H9 (cell line): ENCODE data around the gene PRR16. TPM values are rescaled to one million over a fixed set of nuclear protein-coding genes. Genes with fewer than 3 reads are reported as not detected.

ENCODE experiments used
- DNase-seq: peaks from one replicate; pipeline ENCODE4 v3.0.0-alpha.2; 2017
- H2AFZ ChIP-seq: one replicate; pipeline ENCODE4 v1.6.1; 2013; ENCODE audit warnings: mild to moderate bottlenecking, low read length, control low read depth, moderate library complexity
- H2AK5ac ChIP-seq: 2 replicates; pipeline ENCODE4 v1.6.1; 2013; ENCODE audit warnings: low read length, control low read depth, mixed read lengths; ENCODE audit not compliant: insufficient read length
- H2BK120ac ChIP-seq: one replicate; pipeline ENCODE4 v1.6.1; 2013; ENCODE audit warnings: low read depth, mild to moderate bottlenecking, low read length, control low read depth, inconsistent platforms; ENCODE audit not compliant: poor library complexity, severe bottlenecking
- H2BK12ac ChIP-seq: 2 replicates; pipeline ENCODE4 v1.6.1; 2013; ENCODE audit warnings: low read length, control low read depth, mixed read lengths, low read depth; ENCODE audit not compliant: insufficient read length
- H2BK15ac ChIP-seq: 2 replicates; pipeline ENCODE4 v1.6.1; 2013; ENCODE audit warnings: low read depth, low read length, control low read depth
- H2BK20ac ChIP-seq: one replicate; pipeline ENCODE4 v1.6.1; 2013; ENCODE audit warnings: low read depth, mild to moderate bottlenecking, low read length, control low read depth, inconsistent platforms; ENCODE audit not compliant: poor library complexity, severe bottlenecking
- H2BK5ac ChIP-seq: 2 replicates; pipeline ENCODE4 v1.6.1; 2013; ENCODE audit warnings: low read length, control low read depth, mixed read lengths; ENCODE audit not compliant: insufficient read length
- H3K14ac ChIP-seq: 2 replicates; pipeline ENCODE4 v1.6.1; 2013; ENCODE audit warnings: low read length, control low read depth; ENCODE audit not compliant: insufficient read depth
- H3K18ac ChIP-seq: 2 replicates; pipeline ENCODE4 v1.6.1; 2013; ENCODE audit warnings: low read depth, mild to moderate bottlenecking, mixed read lengths, low read length, control low read depth; ENCODE audit not compliant: insufficient read length
- H3K23ac ChIP-seq: 2 replicates; pipeline ENCODE4 v1.6.1; 2013; ENCODE audit warnings: low read length, control low read depth, mixed read lengths, low read depth; ENCODE audit not compliant: insufficient read length
- H3K23me2 ChIP-seq: 2 replicates; pipeline ENCODE4 v1.6.1; 2013; ENCODE audit warnings: low read depth, mild to moderate bottlenecking, mixed read lengths, low read length, control low read depth; ENCODE audit not compliant: insufficient read length, poor library complexity, severe bottlenecking
- H3K27ac ChIP-seq: 2 replicates; pipeline ENCODE4 v1.5.1; 2013; ENCODE audit warnings: low read length, control low read depth, mixed read lengths, low read depth; ENCODE audit not compliant: insufficient read length
- H3K27me3 ChIP-seq: 2 replicates; pipeline ENCODE4 v1.6.1; 2013; ENCODE audit warnings: low read length, control low read depth, inconsistent platforms; ENCODE audit not compliant: insufficient read depth
- H3K4ac ChIP-seq: 2 replicates; pipeline ENCODE4 v1.6.1; 2013; ENCODE audit warnings: low read depth, mild to moderate bottlenecking, control low read depth, inconsistent platforms, low read length, moderate library complexity
- H3K4me1 ChIP-seq: 2 replicates; pipeline ENCODE4 v1.6.1; 2013; ENCODE audit warnings: low read length, control low read depth, inconsistent platforms; ENCODE audit not compliant: insufficient read depth
- H3K4me2 ChIP-seq: 2 replicates; pipeline ENCODE4 v1.6.1; 2013; ENCODE audit warnings: low read length, control low read depth, mixed read lengths; ENCODE audit not compliant: insufficient read length, insufficient read depth
- H3K56ac ChIP-seq: 2 replicates; pipeline ENCODE4 v1.6.1; 2013; ENCODE audit warnings: low read depth, mild to moderate bottlenecking, mixed read lengths, low read length, control low read depth; ENCODE audit not compliant: insufficient read length
- H3K79me1 ChIP-seq: 2 replicates; pipeline ENCODE4 v1.6.1; 2013; ENCODE audit warnings: low read depth, mild to moderate bottlenecking, moderate library complexity, low read length, control low read depth, inconsistent platforms; ENCODE audit not compliant: insufficient read depth, poor library complexity, severe bottlenecking
- H3K79me2 ChIP-seq: 2 replicates; pipeline ENCODE4 v1.6.1; 2013; ENCODE audit warnings: low read length, control low read depth, inconsistent platforms; ENCODE audit not compliant: insufficient read depth
- H3K9ac ChIP-seq: 2 replicates; pipeline ENCODE4 v1.6.1; 2013; ENCODE audit warnings: low read length, control low read depth, mixed read lengths; ENCODE audit not compliant: insufficient read length; ENCODE audit errors: extremely low read depth
- H3K9me3 ChIP-seq: one replicate; pipeline ENCODE4 v1.6.1; 2013; ENCODE audit warnings: low read depth, low read length, inconsistent platforms; ENCODE audit not compliant: control insufficient read depth
- H3T11ph ChIP-seq: one replicate; pipeline ENCODE4 v1.6.1; 2013; ENCODE audit warnings: mild to moderate bottlenecking, low read length, control low read depth, inconsistent platforms
- H4K20me1 ChIP-seq: one replicate; pipeline ENCODE4 v1.6.1; 2013; ENCODE audit not compliant: control insufficient read depth, insufficient read length, insufficient read depth
- H4K5ac ChIP-seq: 2 replicates; pipeline ENCODE4 v1.6.1; 2013; ENCODE audit warnings: low read depth, mild to moderate bottlenecking, mixed read lengths, low read length, control low read depth; ENCODE audit not compliant: insufficient read length
- H4K8ac ChIP-seq: replicated peaks from 2 replicates; pipeline ENCODE4 v1.6.1; 2013; ENCODE audit warnings: low read length, control low read depth, mixed read lengths, low read depth; ENCODE audit not compliant: insufficient read length
- H4K91ac ChIP-seq: 2 replicates; pipeline ENCODE4 v1.6.1; 2013; ENCODE audit warnings: low read depth, mild to moderate bottlenecking, moderate library complexity, mixed read lengths, low read length, control low read depth; ENCODE audit not compliant: insufficient read length
- H3K27ac Mint-ChIP-seq, 3 experiments: 2 replicates in 2 of 3; 3 replicates in 1 of 3; pipeline ENCODE4 v1.8.0; 2020 to 2021; ENCODE audit warnings: mixed read lengths in 3 of 3, mild to moderate bottlenecking in 1 of 3, moderate library complexity in 1 of 3
- H3K27me3 Mint-ChIP-seq: 2 replicates; pipeline ENCODE4 v1.8.0; 2021; ENCODE audit warnings: low read depth, mild to moderate bottlenecking, moderate library complexity, mixed read lengths
- H3K36me3 Mint-ChIP-seq, 3 experiments: 2 replicates in 2 of 3; 3 replicates in 1 of 3; pipeline ENCODE4 v1.8.0; 2020 to 2021; ENCODE audit warnings: low read depth in 3 of 3, mixed read lengths in 3 of 3; ENCODE audit not compliant: insufficient read depth in 1 of 3
- H3K4me1 Mint-ChIP-seq, 2 experiments: 2 replicates each; pipeline ENCODE4 v1.8.0; 2020; ENCODE audit warnings: mixed read lengths in 2 of 2
- H3K4me3 Mint-ChIP-seq, 2 experiments: 2 replicates in 1 of 2; 3 replicates in 1 of 2; pipeline ENCODE4 v1.8.0; 2020 to 2021; ENCODE audit warnings: mild to moderate bottlenecking in 2 of 2, mixed read lengths in 2 of 2, moderate library complexity in 1 of 2
- H3K9me3 Mint-ChIP-seq, 2 experiments: 2 replicates in 1 of 2; 3 replicates in 1 of 2; pipeline ENCODE4 v1.8.0; 2020; ENCODE audit warnings: mild to moderate bottlenecking in 2 of 2, mixed read lengths in 2 of 2, moderate library complexity in 1 of 2
- CTCF ChIP-seq: fragments of 200-600 bp; sonication (generic); conservative IDR thresholded peaks from 3 replicates; pipeline ENCODE4 v1.8.0; 2021; ENCODE audit warnings: antibody characterized with exemption, mild to moderate bottlenecking
- WGBS: extraction: QIAGEN DNeasy Blood & Tissue Kit; methylation state at CpG from one replicate; pipeline ENCODE4 v1.1.7; 2013; ENCODE audit warnings: missing lambda C conversion rate, low lambda C conversion rate, mixed read lengths; ENCODE audit not compliant: insufficient read length; ENCODE audit errors: extremely low coverage; 5-methylcytosine and 5-hydroxymethylcytosine counted together
- total RNA-seq: library from RNA; stranded (reverse); gene quantifications from 2 replicates; pipeline ENCODE4 v1.2.1, GENCODE V29; 2021

PRR16 gene
- total RNA-seq, 1 experiment from 2014 or later, result 0.13 TPM

- no peaks in the 10 kb centered on the region for H3K79me1 ChIP-seq
These were observed 17.2 kb upstream of the PRR16 start for GRCh38 chr5:120446901-120447300.

More at GRCh38 chr5:120446901-120447300, 17.2 kb upstream of the PRR16 start:
- H3K27ac Mint-ChIP-seq, result no peak overlapping the region
- H3K36me3 Mint-ChIP-seq, result no peaks in the 10 kb centered on the region
- H2BK120ac ChIP-seq, result no peak overlapping the region
- H3K27me3 Mint-ChIP-seq, result no peaks in the 10 kb centered on the region
- H3K9me3 Mint-ChIP-seq, result no peaks in the 10 kb centered on the region
- no peak overlapping the region for H3K23ac ChIP-seq
- H4K20me1 ChIP-seq, result no peaks in the 10 kb centered on the region
- WGBS, result no CpG with 5 or more reads among the region's 2 CpGs
- H3K4ac ChIP-seq, result no peak overlapping the region
- H3K27me3 ChIP-seq, result no peaks in the 10 kb centered on the region
- H3K56ac ChIP-seq, result no peak overlapping the region
- no peaks in the 10 kb centered on the region for H3K23me2 ChIP-seq
- no peak overlapping the region for H2AK5ac ChIP-seq
- H4K5ac ChIP-seq, result no peak overlapping the region
- H2BK20ac ChIP-seq, result no peak overlapping the region
- TF ChIP-seq CTCF, result no peak
- no peak overlapping the region for H4K8ac ChIP-seq
- no peak overlapping the region for H2BK15ac ChIP-seq
- H3K18ac ChIP-seq, result no peak overlapping the region
- H4K91ac ChIP-seq, result no peak overlapping the region
- no peak overlapping the region for H3K27ac ChIP-seq
- peaks cover 3 to 9% of the 10 kb centered on the region in 2 experiments for H3K4me1 Mint-ChIP-seq
- H3K79me2 ChIP-seq, result no peaks in the 10 kb centered on the region
- no peak for DNase-seq
- no peak overlapping the region for H3K4me3 Mint-ChIP-seq
- no peak overlapping the region for H2BK5ac ChIP-seq
- no peak overlapping the region for H3K4me2 ChIP-seq
- H2AFZ ChIP-seq, result no peak overlapping the region
- no peak overlapping the region for H3K14ac ChIP-seq
- no peak overlapping the region for H2BK12ac ChIP-seq
- H3K9ac ChIP-seq, result no peak overlapping the region
- no peaks in the 10 kb centered on the region; the same call in 1 of the 2 replicates for H3K4me1 ChIP-seq
- H3K9me3 ChIP-seq, result no peaks in the 10 kb centered on the region
- H3T11ph ChIP-seq, result no peak overlapping the region
